ENCODE measurements around the gene ENDOG. TPM values are rescaled to one million over a fixed set of nuclear protein-coding genes. Genes with fewer than 3 reads are reported as not detected.

Gene ENDOG
- total RNA-seq, 4 donors from 2014 or later, result 14.1 to 29.9 (median 20.3) TPM

DNA sequence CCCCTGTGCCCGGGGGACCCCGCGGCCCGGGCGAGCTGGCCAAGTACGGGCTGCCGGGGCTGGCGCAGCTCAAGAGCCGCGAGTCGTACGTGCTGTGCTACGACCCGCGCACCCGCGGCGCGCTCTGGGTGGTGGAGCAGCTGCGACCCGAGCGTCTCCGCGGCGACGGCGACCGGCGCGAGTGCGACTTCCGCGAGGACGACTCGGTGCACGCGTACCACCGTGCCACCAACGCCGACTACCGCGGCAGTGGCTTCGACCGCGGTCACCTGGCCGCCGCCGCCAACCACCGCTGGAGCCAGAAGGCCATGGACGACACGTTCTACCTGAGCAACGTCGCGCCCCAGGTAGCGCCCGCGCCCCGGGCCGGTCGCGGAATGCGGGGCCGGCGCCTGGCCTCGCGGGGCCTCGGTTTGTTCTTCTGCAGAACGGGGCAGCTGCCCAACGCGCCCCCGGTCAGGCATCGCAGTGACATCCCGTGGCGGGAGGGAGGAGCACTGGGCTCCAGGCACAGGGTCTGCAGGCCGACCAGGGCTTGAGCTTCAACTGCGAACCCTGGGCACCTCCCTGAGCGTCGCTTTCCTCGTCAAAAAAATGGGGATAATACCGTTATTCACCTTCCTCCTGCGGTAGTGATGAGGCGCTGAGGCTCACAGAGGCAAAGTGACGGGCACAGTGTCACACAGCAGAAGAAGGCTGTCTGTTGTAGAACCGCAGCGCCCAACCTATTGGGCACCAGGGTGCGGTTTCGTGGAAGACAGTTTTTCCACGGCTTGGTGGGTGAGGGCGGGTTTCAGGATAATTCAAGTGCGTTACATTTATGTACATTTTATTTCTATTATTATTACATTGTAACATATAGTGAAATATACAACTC is 777 bp downstream of the ENDOG start:
- DNase-seq (ENCODE audit: low spot score) (no peak), ATAC-seq (ENCODE audit: low FRiP score) (peak; percentile 37)
- TF ChIP-seq, protein P1, sequence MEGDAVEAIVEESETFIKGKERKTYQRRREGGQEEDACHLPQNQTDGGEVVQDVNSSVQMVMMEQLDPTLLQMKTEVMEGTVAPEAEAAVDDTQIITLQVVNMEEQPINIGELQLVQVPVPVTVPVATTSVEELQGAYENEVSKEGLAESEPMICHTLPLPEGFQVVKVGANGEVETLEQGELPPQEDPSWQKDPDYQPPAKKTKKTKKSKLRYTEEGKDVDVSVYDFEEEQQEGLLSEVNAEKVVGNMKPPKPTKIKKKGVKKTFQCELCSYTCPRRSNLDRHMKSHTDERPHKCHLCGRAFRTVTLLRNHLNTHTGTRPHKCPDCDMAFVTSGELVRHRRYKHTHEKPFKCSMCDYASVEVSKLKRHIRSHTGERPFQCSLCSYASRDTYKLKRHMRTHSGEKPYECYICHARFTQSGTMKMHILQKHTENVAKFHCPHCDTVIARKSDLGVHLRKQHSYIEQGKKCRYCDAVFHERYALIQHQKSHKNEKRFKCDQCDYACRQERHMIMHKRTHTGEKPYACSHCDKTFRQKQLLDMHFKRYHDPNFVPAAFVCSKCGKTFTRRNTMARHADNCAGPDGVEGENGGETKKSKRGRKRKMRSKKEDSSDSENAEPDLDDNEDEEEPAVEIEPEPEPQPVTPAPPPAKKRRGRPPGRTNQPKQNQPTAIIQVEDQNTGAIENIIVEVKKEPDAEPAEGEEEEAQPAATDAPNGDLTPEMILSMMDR (IDR thresholded peaks at IDR 0.05), result no peak

DNA sequence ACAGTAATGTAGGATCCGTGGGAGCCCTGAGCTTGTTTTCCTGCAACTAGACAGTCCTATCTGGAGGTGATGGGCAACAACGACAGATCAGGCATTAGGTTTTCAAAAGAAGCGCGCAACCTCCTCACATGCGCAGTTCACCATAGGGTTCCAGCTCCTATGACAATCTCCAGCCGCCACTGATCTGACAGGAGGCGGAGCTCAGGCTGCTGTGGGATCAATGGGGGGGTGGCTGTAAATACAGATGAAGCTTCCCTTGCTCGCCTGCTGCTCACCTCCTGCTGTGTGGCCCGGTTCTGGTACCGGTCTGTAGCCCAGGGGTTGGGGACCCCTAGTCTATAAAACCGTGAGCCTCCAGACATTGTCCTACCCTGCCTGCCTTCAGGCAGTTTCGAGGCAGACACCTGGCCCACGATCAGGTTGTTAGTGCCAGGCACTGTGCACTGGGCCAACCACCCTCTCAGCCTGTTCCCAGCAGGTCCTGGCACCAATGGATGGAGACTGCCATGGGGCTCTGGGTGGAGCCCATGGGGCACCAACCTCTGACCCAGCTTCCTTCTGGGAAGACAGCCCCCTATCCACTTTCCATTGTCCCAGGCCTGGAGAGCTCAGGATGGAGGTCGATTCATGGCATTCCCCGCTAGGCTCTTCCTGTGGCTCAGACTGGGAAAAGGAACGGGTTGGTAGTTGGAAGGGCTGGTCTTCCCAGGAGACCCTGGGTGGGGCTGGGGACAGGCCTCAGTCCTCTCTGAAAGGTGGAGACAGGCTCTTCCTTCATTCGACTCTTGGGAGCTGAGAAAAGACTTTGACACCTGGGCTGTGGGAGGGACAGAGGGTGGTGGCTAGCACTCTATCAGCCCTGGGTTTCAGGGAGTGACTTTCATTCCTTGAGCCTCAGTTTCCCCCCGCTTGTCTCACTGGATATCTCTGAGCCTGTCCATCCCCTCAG is 1.7 kb downstream of the ENDOG start:
- TF ChIP-seq, protein P1 (IDR thresholded peaks at IDR 0.05), result no peak
- ATAC-seq (ENCODE audit: low FRiP score) (no peak), DNase-seq (ENCODE audit: low spot score) (no peak)

DNA sequence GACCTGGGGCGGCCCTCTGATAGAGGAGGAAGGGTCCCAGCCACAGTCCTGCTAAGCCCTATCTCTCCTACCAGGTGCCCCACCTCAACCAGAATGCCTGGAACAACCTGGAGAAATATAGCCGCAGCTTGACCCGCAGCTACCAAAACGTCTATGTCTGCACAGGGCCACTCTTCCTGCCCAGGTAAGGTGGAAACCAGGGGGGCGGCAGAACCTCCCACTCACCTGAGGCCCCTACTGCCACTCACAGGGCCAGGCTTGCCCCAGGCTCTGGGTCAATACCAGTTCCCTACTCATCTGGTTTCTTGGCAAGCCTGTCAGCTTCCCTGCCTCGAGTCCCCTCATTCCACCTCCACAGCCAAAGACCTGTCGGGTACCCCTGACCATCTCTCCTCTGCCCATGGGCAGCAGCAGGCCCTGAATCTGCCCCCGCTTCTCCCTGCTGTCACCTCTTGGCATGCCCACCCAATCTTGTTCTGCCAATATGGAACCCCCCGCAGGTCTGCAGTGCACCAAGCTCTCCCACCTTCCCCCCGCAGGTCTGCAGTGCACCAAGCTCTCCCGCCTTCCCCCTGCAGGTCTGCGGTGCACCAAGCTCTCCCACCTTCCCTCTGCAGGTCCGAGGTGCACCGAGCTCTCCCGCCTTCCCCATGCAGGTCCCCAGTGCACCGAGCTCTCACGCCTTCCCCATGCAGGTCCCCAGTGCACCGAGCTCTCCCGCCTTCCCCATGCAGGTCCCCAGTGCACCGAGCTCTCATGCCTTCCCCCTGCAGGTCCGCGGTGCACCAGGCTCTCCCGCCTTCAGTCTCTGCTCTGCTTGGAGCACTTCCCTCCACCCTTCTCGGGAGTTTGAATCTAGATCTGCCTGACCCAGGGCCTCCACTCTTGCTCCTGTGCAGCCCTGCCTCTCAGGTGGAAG is 2.6 kb downstream of the ENDOG start:
- ATAC-seq (ENCODE audit: low FRiP score) (no peak), DNase-seq (ENCODE audit: low spot score) (no peak)
- TF ChIP-seq, protein P1 (IDR thresholded peaks at IDR 0.05), result no peak

DNA sequence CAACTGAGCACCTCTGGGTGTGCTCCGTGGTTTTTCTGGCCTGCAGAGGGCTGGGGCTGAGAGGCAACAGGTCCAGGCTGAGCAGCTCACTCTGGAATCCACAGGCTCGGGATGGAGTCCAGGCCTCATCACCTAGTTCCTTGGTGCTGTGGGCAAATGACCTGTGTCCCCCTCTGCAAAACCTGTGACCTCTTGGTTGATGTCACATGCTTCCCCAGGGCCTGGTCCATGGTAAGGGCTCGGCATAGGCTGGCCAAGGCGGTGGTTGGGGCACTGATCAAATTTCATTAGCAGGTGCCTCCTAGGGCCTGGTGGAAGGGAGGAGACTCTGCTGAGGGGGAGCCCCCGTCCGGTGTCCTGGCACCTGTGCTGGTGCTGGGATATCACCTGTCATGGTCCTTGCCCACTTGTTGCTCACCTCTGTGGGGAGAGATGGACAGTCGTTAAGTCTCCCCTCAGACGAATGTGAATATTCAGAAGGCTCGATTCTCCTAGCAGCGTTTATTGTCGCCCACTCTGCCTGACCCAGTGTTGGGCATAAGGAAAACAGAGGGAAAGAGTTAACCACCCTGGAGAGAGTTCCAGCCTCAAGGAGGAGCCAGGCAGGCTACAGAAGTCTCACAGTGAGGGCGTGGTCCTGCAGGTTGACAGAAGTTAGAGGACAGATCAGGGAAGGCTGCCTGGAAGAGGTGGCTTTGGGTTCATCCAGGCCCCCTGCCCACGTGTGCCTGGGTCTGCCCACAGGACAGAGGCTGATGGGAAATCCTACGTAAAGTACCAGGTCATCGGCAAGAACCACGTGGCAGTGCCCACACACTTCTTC is 3.5 kb downstream of the ENDOG start:
- DNase-seq (ENCODE audit: low spot score) (no peak), ATAC-seq (ENCODE audit: low FRiP score) (no peak)
- TF ChIP-seq, protein P1 (IDR thresholded peaks at IDR 0.05), result no peak

DNA sequence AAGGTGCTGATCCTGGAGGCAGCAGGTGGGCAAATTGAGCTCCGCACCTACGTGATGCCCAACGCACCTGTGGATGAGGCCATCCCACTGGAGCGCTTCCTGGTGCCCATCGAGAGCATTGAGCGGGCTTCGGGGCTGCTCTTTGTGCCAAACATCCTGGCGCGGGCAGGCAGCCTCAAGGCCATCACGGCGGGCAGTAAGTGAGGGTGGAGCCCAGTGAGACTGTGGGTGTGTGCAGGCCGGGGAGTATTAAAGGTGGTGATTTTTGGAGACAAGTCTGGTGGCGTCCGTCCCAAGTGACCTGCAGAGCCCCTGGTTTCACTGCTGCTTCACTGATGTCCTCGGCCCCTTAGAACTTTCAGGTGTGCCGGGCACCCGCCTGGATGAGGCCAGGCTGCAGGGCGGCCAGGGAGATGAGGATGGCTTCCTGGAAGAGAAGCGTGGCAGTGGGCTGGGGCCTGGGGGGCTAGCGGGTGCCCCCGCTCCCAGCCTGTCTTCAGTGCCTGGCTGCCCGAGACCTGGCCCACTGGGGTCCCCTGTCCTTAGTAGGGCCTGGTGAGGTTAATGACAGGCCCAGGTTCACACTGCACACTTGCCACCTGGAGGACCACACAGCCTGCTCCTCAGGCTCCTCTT is 4.2 kb downstream of the ENDOG start:
- TF ChIP-seq, protein P1 (IDR thresholded peaks at IDR 0.05), result no peak
- no peak for DNase-seq (ENCODE audit: low spot score)

More for the DNA sequence above, 4.2 kb downstream of the ENDOG start:
- ATAC-seq (ENCODE audit: low FRiP score), result no peak
